8988T (cell line): ENCODE measurements around the gene ZNFX1.

ENCODE experiments used
- DNase-seq: peaks from one replicate; pipeline ENCODE4 v3.0.0; 2011

ZNFX1 gene

DNA sequence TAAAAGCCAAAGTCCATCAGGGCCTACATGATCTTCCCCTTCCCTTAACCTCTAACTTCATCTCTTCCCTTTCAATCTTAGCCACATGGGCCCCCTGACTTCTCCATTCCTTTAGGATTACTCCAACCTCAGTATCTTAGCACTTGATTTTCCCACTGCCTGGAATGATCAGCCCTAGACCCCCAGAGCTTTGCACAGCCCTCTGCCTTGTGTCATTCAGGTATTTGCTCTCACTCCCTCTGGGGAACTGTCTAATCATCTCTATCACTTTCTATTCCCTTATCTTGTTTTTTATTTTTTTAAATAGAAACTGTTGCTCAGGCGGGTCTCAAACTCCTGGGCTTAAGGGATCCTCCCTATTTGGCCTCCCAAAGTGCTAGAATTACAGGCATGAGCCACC is 13.3 kb upstream of the ZNFX1 start:
- no peak for DNase-seq

DNA sequence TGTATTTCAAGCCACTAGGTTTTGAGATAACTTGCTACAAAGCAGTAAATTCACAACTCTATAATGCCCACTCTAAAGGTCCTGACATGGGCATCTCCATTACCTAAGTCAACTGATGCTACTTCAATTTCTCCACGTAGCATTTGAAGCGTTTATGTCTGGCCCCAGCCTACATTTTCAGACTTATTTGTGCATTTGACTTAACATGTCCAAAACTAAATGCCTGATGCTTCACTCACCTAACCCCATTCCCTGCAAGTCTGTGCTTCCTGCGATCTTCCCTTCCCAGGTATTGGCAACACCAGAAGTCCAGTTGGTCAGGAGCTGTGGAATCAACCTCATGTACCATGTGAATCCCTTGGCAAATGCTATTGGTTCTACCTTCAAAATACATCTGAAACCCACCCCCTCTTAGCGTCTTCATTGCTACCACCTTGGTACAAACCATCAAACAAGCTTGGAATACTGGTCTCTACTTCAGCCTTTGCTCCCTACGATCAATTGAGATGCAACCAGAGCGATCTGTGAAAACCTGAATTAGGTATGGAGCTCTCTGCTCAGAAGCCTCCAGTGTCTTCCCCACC is 12.8 kb upstream of the ZNFX1 start:
- DNase-seq, result no peak

DNA sequence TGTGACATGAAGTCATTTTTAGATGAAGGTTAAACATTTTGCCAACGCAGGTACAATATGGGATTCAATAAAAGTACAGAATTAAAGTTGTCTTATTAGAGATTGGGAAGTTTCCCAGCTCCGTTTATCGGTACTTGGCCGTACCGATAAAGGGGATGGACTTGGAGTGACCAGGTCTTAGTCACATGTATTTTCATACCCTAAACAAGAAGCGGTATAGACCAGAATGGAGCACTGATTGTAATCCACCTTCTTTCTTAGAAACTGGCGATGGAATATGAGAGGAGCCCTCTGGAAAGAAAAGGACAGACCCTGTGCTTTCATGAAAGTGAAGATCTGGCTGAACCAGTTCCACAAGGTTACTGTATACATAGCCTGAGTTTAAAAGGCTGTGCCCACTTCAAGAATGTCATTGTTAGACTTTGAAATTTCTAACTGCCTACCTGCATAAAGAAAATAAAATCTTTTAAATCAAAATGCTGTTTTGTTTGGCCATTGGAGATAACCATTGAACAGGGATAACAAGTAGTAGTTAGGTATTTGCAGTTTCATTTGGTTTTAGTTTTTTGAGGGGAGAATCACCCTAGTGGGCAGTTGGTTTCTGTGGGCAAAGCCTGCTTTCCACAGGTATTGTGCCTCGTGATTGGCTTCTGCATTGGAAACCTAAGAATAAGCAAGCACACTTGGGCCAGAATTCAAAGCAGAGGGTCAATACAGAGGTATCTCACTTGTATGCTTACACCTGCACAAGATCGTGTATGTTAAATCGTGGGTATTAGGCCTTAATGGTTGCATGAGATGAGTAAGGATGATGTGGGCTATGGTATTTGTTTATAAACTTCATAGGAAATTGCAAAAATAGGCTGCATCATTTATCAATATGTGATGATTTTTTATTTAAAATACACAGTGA is 11.2 kb upstream of the ZNFX1 start:
- DNase-seq, result no peak

DNA sequence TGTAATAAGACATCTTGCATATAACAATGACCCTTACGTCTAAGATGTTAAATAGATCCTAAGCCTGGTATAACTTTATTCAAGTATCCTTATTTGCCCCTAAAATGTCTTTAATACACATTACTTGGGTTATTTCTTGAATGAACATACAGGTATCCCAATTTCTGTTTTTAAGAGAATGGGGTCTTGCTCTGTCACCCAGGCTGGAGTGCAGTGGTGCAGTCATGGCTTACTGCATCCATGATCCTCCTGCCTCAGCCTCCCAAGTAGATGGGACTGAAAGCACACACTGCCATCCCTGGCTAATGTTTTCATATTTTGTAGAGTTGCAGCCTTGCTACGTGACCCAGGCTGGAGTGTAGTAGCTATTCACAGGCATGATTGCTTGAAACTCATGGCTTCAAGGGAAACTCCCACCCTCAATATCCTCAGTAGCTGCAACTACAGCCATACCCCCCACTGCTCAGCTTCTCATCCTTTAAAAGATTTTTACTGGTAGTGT is 10.4 kb upstream of the ZNFX1 start:
- no peak for DNase-seq

DNA sequence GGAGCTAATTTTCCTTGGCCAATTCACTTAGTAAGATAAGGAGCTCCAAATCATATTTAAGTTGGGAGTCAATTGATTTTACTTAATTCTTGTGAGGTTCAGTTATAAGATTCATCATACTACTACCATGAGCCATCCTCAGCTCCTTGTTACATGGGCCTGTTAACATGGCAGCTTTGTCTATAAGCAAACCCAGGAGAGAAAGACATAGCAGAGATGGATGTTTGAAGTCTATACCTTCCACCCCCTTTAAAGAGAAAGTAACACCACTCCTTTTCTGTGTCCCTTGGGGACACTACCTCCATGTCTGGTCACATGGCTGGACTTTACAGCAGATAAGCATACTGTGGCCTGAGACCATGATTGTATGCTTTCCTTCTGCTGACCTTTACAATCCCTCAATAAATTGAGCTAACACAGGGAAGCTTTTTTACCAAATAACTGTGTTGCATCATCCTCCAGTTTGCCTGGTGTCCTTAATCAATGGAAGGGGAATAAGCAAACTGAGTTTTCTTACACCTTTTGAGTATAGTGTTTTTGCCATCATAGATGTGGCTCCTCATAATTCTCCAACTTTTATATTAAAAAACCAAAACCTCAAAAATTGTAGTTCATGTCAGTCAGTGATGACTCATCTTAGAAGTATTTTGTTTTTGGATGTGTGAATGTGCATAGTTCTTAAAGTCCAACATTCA is 9.8 kb upstream of the ZNFX1 start:
- no peak for DNase-seq

DNA sequence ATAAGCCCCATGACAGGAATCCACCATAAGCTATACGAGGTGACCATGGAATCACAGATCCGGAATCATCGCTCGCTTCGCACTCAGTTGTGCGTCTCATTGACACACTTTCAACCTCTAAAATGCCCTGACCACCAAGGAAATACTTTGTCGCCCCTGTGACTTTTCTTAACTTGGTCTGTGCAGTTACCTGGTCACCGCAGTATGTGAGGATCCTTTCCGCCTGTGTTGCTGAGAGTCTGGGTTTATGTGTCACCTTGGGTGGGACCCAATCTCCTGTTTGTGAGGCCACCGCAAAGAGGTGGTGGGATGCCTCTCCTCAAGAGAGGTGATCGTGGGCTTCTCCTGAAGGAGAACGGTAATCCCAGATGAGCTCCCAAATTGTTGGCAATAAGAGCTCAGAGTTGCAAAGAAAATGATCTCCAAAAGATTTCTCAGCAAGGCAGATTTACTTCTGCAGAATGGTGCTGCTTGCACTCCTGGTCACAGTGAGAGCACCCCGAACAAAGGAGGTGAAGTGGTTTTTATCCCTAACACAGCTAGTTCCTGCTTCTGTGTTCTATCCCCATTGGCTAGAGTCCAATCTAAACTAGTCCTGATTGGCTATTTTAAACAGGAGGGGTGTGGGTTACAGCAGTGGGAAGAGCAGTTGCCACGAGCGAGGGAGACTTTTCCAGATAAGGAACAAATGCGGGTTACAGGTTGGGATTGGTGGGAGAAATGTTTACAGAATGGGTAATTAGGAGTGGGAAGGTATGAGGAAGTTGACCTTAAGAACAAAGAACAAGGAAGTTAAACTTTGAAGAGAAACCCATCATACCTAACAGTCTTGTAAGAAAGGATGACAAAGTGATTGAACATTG is 9.1 kb upstream of the ZNFX1 start:
- DNase-seq, result no peak

DNA sequence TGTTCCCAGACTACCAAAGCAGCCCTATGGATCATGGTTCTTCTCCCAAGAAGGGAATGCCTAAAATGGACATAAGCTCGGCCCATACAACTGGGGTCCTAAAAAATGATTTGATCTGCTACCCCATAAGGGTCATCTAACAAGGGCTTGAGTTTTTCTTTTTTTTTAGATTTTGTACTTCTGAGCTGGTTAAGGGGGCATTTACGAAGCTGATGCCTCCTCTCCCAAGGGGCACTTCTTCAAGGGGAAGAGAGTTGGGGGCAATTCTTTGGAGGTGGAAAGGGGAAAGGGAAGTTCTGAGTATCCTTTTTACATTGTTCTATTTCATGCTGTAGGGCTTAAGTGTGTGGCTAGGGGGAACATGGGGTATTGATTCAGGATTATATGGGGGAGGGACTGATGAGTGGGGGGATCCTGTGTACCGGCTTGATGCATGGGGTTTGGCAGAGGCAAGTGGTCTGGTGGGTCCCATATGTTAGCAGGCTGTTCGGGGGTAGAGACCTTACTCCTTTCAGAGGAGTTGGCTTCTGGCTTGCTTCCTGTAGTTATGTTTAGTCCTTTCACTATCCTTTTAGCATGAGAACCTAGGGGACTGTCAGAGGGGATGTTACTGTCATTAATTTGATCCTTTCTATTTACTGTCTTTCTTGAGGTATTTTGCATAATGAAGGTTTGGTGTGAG is 8.1 kb upstream of the ZNFX1 start:
- no peak for DNase-seq

DNA sequence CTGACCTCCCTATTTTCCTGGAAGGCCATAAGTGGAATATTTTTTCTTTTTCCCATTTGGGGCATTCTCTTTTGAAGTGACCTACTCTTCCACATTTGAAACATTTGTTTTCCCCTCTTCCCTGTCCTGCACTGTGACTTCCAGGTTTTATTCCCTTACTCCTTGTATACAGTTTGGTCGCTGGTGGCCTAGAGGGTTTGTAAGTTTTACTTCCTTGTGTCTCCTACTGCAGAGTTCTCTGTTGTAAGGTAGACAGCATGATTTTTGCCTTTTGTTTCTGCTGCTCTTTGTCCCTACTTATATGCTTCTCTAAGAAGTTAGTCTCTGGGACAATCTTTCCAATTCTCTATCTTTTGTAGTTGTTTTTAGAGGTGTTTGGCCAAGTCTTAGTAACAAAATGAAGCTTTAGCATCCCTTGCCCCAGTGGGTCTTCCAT is 7.4 kb upstream of the ZNFX1 start:
- no peak for DNase-seq

DNA sequence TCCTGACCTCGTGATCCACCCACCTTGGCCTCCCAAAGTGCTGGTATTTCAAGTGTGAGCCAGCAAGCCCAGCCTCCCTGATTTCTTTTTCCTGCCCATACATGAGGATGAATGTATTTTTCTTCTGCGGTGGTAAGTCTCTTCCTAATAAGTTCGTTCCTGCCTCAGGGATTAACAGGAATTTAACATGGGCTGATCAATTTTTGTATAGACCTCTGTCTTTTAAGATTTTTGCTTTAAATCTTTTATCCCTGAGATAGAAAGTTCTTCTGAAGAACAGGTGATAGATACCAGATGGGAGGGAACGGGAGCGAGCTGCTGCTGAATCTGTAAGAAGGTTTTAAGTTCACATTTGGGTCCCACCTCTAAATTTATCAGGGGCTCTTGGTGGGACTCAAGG is 7.0 kb upstream of the ZNFX1 start:
- no peak for DNase-seq

DNA sequence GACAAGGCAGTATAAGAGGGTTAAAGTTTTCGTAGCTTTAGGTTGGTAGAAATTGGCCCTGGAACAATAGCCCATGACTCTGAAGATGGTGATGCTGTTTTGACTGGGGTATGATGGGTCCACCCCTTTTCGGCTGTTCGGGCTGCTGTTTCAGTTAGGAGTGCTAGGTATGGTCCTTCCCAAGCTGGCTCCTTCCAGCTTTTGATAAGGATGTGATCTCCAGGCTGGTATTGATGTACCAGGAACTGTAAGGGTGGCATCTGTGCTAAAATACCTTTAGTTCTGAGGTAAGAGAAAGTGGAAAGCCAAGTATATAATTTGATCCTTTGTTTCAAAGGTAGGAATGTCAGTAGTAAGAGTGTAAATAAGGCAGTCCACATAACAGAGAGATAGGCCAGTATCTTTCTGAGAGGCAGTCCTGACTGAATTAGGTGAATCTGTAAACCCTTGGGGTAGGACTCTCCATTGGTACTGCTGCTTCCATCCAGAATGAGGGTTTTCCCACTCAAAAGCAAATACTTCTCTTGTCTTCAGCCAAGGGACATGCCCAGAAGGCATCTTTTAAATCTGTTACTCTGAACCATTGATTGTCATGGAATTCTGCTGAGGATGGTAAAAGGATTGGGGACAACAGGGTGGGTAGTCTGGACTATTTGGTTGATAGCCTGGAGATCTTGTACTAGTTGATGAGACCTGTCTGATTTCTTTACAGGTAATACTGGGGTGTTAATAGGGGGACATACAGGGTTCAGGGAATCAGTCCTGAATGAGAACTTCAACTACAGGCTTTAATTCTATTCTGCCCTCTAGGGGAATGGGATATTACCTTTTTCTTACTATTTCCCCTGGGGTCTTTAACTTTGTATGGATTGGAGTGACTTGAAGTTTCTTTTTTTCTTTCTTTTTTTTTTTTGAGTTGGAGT is 6.1 kb upstream of the ZNFX1 start:
- DNase-seq, result no peak

DNA sequence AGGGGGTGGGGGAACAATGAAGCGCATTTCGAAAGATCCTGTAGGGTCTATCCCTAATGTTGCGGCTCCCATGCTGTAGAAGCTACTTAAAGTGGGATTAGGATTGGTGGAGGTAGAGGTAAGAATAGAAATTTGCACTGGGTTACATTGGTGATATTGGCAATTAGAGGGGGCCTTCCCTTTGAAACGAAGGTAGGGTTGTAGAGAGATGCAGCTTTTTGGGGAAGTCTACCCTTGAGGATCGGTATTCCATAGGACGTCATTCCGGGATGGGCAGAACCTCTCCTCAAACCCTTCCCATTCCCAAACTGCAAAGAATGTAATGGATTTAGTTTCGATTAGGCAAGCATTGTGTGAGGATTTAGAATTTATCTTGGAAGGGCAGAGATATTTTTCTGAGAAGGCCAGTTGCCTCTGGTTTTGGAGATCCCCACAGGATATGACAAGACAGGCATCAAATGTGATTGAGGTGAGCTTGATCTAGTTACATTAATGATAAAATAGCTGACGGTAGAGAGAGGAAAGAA is 5.4 kb upstream of the ZNFX1 start:
- DNase-seq, result no peak

DNA sequence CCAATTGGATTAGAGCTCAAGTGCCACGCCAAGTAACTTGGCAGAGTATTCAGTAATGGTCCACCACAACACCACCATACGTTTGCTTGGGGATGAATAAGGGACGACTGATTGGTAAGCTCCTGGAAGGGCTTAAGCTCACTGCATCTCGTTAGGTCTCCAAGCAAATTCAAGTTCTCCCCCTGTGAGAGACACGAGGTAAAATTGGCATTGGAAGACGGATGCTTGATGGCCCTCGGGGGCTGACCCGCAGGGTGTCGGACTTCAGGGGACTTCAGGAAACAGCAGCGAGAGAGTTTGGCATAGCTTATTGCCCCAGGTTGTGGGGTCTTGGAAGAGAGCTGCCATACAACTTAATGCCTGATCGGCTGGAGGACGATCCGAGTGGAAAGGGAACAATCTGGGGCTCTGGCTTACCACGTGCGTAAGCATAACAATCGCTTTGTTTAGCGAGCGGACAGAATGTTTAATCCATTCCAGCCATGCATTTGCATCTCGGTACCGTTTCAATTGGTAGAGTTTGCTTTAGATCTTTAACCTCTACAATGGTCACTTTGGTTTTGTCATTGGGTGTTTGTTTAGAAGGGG is 4.8 kb upstream of the ZNFX1 start:
- DNase-seq, result no peak

DNA sequence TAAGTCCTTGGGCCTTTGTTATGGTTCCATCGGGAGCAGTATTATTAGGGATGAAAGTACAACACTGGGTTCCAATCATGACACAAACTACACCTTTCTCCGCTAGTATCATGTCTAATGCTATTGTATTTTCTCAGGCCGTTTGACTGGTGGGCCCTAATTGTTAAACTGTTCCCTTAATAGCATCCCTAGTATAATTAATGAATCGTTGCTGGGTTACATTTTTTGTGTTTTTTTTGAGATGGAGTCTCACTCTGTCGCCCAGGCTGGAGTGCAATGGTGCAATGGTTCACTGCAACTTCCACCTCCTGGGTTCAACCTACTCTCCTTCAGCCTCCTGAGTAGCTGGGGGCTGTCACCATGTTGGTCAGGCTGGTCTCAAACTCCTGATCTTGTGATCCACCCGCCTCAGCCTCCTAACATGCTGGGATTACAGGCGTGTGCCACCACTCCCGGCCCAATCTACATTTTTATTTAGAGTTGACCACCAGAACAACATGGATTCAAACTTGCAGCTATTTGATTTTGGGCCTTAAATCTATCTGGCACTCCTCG is 4.1 kb upstream of the ZNFX1 start:
- no peak for DNase-seq

DNA sequence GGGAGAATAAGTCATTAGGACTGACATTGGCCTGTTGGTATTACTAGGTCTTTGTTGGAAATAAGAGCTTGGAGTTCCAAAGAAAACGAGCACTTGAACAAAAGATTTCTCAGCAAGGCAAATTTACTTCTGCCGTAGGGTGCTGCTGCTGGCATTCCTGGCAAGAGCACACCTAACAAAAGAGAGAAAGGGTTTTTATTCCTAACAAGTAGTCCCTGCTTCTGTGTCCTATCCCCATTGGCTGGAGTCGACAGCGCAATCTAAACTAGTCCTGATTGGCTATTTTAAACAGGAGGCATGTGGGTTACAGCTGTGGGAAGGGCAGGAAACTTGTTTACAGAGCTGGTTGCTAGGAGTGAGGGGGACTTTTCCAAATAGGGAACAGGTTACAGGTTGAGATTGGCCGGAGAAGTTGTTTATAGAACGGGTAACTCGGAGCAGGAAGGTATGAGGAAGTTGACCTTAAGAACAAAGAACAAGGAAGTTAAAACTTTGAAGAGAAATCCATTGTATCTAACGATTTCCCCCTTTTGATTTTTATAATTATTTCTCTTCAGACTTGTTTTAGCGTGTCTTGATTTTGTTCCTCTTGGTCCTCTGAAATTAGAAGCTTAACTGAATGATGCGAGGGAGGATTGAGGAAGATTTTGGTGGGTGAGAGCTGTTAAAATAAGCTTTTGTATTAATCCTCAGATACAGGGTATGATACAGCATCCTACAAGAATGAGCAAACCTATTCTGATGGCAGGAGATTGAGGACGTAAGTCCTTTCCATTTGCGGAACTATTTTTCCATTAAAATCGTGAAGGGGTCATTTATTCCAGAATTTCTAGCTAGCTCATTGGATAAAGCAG is 3.4 kb upstream of the ZNFX1 start:
- DNase-seq, result no peak

DNA sequence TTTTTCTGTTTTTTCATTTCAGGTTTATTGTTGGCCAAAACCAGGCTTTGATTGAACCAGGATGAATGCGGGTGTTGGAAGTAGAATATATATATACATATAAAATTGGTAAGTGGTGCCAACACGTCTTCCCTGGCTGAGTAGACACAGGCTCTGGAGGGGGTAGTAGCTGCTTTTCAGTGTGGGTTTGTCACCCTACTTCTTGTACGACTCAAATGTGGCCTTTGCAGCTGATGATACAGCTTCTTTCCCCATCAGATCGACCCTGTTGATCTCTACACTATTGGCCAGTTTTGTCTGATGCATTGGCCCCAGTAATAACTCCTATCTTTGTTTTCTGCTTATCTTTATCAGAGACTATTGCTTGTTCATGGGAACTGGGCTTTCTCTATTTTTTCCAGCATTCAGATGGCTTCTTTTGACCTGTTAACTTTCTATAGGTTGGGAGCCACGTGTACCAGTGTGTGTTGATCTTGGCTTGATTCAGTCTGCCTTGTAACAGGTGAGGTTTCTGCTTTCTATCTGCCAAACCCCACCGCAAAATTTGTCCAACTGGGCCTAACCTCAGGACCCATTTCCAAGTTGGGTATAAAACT is 2.7 kb upstream of the ZNFX1 start:
- no peak for DNase-seq

DNA sequence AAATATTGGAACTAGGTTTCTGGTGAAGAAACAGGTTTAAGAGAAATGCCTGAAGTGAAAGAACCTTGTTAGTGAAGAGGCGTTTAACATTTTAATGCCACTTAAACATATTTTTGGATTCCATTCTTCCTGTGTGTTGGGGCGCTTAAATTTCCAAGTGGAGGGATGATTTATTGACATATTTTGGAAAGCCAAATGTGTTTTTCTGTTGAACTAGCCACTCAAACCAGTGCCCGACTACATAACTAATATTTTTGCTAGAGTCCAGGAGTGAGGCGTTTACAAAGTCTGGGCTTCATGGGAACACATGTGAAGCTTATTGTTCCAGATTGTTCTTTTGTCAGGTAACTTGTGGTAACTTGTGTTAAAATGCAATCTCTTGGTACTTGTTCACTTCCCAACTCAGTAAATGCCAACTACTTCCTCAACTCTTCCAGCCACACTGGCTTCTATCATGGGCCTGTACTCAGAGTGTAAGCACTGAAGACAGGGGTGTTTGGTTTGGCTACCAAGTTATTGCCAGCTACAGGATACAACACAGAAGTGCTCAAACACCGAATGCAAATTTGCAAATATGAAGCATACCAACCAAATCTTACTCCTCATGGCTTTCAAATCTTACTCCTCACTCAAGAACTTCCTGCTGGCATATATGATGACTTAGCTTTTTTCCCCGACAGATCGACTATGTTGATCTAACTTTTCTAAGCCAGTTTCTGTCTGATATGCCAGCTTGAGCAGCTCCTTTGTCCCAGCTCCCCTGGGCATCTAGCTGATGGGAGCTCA is 2.0 kb upstream of the ZNFX1 start:
- no peak for DNase-seq

DNA sequence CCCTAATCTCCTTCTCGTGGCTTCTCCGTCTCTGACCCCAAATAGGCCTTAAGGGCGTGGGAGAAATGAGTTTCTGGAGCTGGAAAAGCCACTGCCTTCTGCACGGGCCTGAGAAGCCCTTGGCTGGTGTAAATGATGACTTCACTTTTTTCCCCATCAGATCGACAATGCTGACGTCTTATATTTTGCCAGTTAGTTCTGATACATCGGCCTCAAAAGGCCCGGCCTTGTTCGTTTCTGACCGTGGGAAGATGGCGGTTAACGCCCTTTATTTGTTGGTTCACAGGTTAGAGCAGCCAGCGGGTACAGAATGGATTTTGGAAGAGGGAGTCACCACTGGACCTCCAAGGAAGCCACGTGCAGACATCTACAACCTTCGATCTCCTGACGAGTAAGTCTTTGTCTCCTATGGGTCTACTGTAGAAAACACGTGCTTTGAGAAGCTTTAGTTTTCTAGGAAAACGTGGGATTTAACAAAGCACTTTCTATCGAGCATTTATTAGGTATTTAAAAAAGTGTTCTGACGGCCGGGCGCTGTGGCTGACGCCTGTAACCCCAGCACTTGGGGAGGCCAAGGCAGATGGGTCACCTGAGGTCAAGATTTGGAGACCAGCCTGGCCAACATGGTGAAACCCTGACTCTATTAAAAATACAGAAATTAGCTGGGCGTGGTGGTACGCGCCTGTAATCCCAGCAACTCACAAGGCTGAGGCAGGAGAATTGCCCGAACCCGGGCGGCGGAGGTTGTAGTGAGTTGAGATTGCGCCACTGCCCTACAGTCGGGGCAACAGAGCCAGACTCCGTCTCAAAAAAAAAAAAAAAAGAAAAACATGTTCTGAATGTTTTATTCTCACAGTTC is 1.2 kb upstream of the ZNFX1 start:
- no peak for DNase-seq
